Vagina (tissue), 2 donors: Measurements from ENCODE around the gene PPP4R1.

Experiments used
- POLR2A ChIP-seq, 2 donors: fragments of 450-650 bp; IDR thresholded peaks; one replicate each; pipeline ENCODE4 v1.6.1; 2017; ENCODE audit warnings: antibody characterized with exemption in 2 of 2, mild to moderate bottlenecking in 2 of 2, moderate library complexity in 2 of 2
- TF ChIP-seq, protein P1 (sequence below), 3 experiments: fragments of 450-650 bp in 2 of 3; fragments of 200-600 bp in 1 of 3; sonication (generic) in 1 of 3; IDR thresholded peaks; one replicate each; pipeline ENCODE4 v1.5.1; 2017 to 2019; ENCODE audit warnings: antibody characterized with exemption in 3 of 3, mild to moderate bottlenecking in 2 of 3, moderate library complexity in 2 of 3

DNA sequence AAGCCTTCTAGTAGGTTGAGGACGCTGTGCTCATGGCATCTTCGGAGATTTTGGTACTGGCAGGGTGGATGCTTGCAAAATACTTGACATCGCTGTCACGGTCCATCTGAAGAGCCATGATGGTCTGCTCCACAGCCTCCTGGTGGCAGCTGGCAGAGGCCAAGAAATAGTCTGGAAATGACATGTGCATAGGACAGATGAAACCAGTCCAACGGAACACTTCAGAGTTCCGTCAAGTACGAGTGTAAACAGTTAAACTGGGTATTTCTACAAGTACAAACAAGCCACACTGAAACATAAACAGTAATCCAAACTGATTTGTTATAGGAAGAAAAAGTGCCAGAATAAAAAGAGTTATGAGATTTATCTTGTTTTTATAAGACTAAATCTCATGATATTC is 66.6 kb downstream of the PPP4R1 start:
- TF ChIP-seq, protein P1, sequence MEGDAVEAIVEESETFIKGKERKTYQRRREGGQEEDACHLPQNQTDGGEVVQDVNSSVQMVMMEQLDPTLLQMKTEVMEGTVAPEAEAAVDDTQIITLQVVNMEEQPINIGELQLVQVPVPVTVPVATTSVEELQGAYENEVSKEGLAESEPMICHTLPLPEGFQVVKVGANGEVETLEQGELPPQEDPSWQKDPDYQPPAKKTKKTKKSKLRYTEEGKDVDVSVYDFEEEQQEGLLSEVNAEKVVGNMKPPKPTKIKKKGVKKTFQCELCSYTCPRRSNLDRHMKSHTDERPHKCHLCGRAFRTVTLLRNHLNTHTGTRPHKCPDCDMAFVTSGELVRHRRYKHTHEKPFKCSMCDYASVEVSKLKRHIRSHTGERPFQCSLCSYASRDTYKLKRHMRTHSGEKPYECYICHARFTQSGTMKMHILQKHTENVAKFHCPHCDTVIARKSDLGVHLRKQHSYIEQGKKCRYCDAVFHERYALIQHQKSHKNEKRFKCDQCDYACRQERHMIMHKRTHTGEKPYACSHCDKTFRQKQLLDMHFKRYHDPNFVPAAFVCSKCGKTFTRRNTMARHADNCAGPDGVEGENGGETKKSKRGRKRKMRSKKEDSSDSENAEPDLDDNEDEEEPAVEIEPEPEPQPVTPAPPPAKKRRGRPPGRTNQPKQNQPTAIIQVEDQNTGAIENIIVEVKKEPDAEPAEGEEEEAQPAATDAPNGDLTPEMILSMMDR (IDR thresholded peaks at IDR 0.05) = no peak
- no peak for TF ChIP-seq POLR2A (IDR thresholded peaks at IDR 0.05)
